HUDEP-2 (cell line): ENCODE measurements around the gene JARID2.

Source experiments
- DNase-seq, 76 experiments: peaks; one replicate each; lab custom pipeline; 2025; ENCODE audit not compliant: unreplicated experiment in 76 of 76; lab: John Stamatoyannopoulos, UW

Gene JARID2

GRCh38 chr6:15429141-15430110, 183.6 kb downstream of the JARID2 start:
- no peak for DNase-seq

DNA sequence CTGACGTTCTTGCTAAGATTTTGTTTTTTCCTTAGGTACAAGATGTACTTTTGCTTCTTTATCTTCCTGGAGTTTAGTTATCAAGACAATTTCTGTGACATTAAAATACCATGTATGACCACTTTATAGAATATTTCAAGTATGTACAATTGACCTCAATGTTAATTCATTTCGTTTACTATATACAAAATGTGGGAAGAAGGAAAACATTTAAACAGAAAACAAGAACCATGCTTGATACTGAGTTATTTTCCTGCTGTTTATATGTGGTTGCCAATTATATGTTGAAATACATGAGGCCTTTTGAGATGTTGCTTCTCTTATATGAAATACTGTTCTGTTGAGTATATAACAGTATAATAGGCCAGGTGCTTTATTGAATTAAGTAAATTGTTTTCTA, 184.3 kb downstream of the JARID2 start:
- DNase-seq: no peak

DNA sequence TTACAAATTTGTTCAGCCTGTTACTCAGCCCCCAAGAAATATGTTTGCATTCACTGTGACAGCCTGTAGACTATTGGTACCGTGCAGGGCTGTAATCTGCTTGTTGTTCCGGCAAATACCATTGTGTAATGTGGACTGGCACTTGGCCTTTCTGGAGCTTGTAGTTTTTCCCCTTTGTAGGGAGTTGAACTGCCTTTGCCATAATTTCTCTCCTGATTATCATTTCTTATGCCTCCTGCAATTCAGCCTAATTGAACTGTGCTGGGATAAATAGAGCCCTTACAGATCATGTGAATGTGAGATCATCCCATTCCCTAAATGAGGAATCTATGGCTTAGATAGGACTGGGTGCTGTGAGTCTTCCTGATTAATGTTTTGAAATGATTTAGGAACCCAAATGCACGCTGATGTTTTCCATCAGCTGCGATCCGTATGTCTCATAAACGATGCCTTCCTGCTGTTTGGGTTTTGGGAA, 185.1 kb downstream of the JARID2 start:
- DNase-seq: no peak

- DNase-seq: no peak
These were observed 186.1 kb downstream of the JARID2 start for GRCh38 chr6:15431762-15432483.

DNA sequence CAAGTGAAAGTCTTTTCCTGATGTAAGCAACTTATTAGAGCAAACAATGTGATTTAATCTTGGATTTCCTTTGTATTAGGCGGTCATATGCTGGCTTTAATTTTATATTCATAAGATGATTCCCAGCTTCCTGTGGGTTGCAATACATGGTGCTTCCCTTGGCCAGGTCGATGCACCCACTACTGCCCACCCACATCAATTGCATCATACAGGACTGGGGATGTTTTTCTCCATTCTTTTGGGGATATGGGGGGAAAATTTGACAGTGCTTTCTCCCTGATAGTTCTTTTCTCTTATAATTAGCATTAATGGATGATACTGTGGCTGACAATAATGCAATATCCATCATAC, 187.6 kb downstream of the JARID2 start:
- DNase-seq: no peak

DNA sequence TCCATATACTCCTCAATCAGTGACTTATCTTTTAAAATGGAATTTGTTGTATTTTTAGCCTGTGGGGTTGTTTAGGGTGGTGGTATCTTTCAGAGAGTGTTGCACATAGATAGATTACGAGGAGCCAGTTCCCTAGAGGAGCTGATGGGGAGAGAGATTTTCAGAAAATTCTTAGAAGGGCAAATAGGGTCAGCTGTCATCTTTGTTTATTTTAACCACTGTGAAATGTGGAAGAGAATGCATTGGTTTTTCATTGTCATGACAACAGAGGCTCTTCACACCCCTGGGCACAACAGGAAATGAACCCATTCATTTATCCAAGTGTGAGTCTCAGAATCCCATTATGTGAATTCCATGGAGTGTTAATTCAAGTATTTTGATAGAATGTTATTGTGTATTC, 188.4 kb downstream of the JARID2 start:
- peak in 3 of 76 experiments; percentile 37 to 52 (median 50) for DNase-seq

DNA sequence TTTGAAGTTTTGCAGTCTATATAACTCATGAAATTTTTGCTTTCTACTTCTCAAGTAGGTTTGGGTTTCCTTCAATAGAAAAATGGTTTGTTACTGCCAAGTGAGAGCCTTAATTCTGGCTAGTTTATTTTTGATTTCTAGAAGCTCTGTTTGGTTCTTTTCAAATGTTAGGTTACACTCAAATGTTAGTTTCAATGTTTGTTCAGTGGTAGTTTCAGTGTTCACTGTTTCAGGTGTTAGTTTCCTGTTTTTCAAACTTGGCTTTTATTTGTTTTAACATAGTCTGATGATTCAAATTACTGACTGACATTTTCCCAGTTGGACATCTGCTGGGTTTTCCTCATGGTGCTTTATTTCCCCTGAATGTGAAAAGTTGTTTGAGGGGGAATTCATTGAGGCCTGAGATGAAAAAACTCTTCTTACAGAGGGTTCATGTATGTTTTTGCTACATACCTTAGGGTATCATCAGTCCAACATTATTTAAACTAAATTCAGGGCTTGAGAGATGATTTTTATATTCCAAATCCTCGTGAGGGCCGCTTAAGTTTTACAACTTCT, 189.0 kb downstream of the JARID2 start:
- no peak for DNase-seq

DNA sequence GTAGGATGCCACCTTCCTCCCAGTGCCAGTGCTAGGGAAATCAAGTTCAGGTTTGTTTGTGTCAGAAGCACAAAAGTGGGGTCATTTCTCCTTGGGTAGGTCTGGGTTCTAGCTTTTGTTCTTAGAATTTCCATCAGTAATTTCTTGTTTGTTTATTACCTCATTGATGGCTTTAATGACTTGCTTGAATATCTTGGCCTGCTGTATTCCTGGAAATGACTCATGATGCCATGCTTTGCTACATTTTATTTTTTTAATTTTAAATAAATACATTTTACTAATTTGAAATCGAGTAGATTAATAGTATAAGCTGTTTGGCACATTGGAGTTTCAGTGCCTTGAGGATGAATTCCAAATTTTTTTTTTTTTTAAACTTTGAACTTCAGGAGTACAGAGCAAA, 189.6 kb downstream of the JARID2 start:
- no peak for DNase-seq

DNA sequence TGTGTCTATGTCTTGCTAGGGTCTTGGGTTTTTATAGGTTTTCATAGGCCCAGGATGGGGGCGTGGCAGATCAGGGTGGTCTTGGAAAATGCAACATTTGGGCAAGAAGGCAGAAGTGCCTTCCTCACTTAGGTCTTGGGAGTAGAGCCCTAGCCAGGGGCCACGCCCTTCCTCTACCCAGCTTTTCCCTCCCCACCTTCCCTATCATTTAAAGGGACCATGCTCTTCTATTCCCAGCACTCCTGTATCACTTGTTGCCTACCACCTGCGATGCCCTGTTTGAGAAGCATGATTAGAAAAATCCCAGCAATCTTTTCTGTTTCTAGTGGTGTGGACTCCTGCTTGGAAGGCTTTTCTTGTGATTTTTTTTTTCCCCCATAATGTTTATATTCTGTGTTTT, 190.6 kb downstream of the JARID2 start:
- no peak for DNase-seq

GRCh38 chr6:15437090-15437635, 191.3 kb downstream of the JARID2 start:
- DNase-seq: no peak

DNA sequence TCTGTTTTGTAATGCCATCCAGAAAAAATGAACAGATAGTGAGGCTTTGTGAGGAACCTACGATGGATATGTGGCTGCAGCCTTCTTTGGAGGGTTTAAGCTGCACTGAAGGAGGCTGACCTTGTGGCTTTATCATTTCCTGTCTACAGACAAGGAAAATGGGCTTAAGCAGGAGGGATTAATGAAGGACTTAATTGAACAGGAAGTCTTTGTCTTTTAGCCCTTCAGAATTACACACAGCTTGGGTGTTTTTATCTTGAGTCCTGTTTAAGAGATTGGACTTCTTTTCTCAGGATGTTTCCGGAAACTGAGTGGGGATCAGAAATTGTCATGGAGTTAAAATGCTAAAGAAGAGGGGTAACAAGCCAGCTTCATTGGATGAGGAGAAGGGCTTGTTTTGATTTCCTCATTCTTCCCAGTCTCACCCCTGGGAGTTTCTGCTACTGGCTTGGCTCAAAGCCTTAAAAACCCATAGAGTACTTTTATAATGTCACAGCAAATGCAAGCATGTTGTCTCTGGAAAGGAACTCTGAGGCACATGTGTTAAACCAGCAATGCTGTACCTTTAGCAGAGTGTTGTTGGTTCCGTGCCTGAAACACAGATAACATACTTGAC, 193.6 kb downstream of the JARID2 start:
- DNase-seq: no peak

- DNase-seq: no peak
These were observed 194.2 kb downstream of the JARID2 start for GRCh38 chr6:15440040-15440439.

- peak in 36 of 76 experiments; percentile 13 to 70 (median 42) for DNase-seq
These were observed 195.5 kb downstream of the JARID2 start for GRCh38 chr6:15441215-15441868.

GRCh38 chr6:15441981-15442380, 196.1 kb downstream of the JARID2 start:
- no peak for DNase-seq

DNA sequence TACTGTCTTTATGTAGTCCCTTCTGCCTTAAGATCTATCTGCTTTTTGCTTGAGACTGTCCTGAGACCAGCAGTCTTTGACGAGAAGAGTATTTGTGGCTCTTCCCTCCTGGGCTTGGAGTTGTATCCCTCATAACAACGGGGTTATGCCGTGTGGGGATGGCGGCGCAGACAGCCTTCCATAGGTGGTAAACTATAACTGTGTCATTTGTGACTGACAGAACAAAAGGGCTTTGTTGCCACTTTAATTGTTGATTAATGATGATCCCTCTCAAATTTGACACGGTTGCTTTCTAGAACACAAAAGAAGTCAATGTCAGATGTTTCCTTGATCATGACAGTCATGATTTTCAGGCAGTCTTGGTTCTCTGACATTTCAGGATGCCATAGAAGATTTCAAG, 196.6 kb downstream of the JARID2 start:
- DNase-seq: no peak

DNA sequence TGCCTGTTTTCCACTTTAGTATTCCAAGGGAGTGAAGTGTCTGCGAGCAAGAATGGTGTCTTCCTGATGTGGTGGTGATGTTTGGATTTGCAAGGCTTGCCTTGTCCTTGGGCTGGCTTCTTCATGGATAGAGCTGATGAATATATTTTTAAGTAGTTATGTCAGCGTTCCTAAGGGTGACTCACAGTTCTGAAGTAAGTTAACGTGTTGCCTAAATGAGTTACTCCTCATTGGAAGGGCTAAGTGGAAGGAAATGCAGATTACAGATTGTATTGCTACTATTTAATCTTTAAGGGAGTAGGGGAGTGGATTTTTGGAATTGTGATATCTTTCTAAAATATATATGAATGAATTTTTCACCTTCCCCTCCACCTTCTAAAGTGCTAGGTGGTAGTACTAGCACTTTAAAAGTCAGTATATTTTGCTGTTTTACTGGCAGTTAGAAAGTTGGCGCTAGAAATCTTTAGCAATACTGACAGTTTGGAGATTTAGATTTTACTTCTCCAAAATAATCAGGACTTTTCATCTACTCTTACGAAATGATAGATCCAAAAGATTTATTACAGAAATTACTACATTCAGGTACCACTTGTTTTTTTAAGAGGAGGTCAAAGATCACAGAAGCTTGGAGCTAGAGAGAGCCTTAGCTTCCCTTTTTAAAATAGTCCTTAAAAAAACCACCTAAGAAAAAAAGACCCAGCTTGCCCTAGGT, 197.4 kb downstream of the JARID2 start:
- no peak for DNase-seq

GRCh38 chr6:15444081-15444731, 198.3 kb downstream of the JARID2 start:
- no peak for DNase-seq

GRCh38 chr6:15444881-15445280, 199.0 kb downstream of the JARID2 start:
- DNase-seq: peak in 17 of 76 experiments; percentile 12 to 40 (median 23)
